Astrocyte (in vitro differentiated cells and primary cell): ENCODE measurements around the gene SH3BGRL2.

ENCODE experiments used
- CTCF ChIP-seq: IDR thresholded peaks from 2 replicates; pipeline ENCODE4 v1.5.1; 2011; ENCODE audit warnings: low read depth, mild to moderate bottlenecking, inconsistent platforms, low read length, moderate library complexity; ENCODE audit not compliant: insufficient read depth
- EZH2 ChIP-seq: IDR thresholded peaks from 2 replicates; pipeline ENCODE4 v1.6.1; 2012; ENCODE audit warnings: mild to moderate bottlenecking, low read length, inconsistent platforms; ENCODE audit not compliant: insufficient read depth

GRCh38 chr6:79630883-79631692 is at the start of gene SH3BGRL2:
- TF ChIP-seq CTCF (no peak), EZH2 (peak; percentile 49)
